IPS-NIHi11 (cell line): ENCODE data around the gene CCDC32.

Experiments used
- DNase-seq: peaks from one replicate; pipeline ENCODE4 v3.0.0; 2012; ENCODE audit warnings: mixed read lengths, low spot score

The CCDC32 gene

GRCh38 chr15:40511472-40512133 is 53.2 kb downstream of the CCDC32 start:
- peak; percentile 94 for DNase-seq

GRCh38 chr15:40511093-40511471 is 53.8 kb downstream of the CCDC32 start:
- no peak for DNase-seq

GRCh38 chr15:40510201-40510600 is 54.6 kb downstream of the CCDC32 start:
- no peak for DNase-seq

- no peak for DNase-seq
These were observed 56.6 kb downstream of the CCDC32 start for GRCh38 chr15:40508216-40508615.

- peak; percentile 92 for DNase-seq
These were observed 57.8 kb downstream of the CCDC32 start for GRCh38 chr15:40506964-40507571.
